Stimulated activated CD8-positive, alpha-beta memory T cell treated with anti-CD3 and anti-CD28 coated beads, Interleukin-15, amount 100 ng/mL, for 48 hours (primary cell): ENCODE measurements around the gene GRHPR.
A peak's percentile ranks its signal among the peaks of the same experiment; 100 is the strongest.

ENCODE experiments used
- DNase-seq, 2 donors: peaks; one replicate each; pipeline ENCODE4 v3.0.0-alpha.2; 2020; ENCODE audit warnings: low read depth in 2 of 2

Gene GRHPR

GRCh38 chr9:37480759-37481158, 58.3 kb downstream of the GRHPR start:
- no peak for DNase-seq

DNA sequence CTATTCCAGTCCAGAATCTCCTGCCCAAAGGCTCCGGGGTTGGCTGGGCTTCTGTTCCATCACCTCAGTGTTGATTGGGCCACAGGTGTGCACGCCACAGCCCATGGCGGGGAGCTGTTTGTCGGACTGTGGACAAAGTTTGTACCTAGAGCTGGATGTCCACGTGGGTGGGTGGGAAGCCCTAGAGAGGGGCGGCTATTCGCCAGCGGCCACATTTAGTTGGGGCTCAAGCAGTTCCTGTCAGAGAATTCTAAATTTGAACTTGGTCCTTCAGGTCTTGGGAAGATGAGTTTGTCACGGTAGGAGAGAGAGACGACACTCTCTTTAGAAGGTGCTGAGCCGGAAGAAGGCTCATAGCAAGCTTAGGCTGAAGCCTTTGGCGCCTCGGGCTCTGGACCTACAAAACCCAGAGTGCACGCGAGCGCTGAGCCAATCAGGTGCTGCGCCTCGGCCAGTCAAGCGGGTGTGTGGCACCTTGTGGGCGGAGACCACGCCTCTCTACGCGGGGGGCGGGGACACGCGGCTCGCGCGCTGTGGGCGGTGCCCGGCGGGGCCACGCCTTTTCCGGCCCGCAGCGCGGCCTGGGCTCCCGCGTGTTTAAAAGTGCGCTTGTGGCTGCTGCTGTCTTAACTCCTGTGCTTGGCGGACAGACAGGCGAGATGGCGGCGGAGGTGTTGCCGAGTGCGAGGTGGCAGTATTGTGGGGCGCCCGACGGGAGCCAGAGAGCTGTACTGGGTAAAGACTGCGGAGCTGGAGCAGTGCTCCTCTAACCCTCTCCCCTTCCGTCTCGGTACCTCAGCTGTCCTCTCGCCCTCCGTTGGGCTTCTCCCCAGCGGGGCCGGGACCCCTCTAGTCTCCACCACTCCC, 63.1 kb downstream of the GRHPR start, which contains the start of gene POLR1E:
Gene POLR1E (plus strand): TSS at position 560 of the 867 bp plus-strand sequence. CDS start 100 bp downstream, at position 660.
- peak; percentile 92 to 93 for DNase-seq

- DNase-seq: no peak
Measured at GRCh38 chr9:37486256-37486615, 63.7 kb downstream of the GRHPR start.
